Endodermal cell (in vitro differentiated cells): ENCODE measurements around the gene SLC25A48. TPM values are rescaled to one million over a fixed set of nuclear protein-coding genes. Genes with fewer than 3 reads are reported as not detected.

Experiments used
- DNase-seq: peaks from one replicate; pipeline ENCODE4 v3.0.0-alpha.2; 2017
- H3K27ac ChIP-seq: 2 replicates; pipeline ENCODE4 v1.5.1; 2013; ENCODE audit warnings: mild to moderate bottlenecking, low read depth, low read length, moderate library complexity
- H3K27me3 ChIP-seq: 2 replicates; pipeline ENCODE4 v1.6.1; 2013; ENCODE audit warnings: mild to moderate bottlenecking, low read length, moderate library complexity; ENCODE audit not compliant: insufficient read depth, control insufficient read depth, poor library complexity, severe bottlenecking
- H3K36me3 ChIP-seq: 2 replicates; pipeline ENCODE4 v1.7.0; 2013; ENCODE audit warnings: mild to moderate bottlenecking, low read length, moderate library complexity; ENCODE audit not compliant: control insufficient read depth, insufficient read depth
- H3K4me1 ChIP-seq: one replicate; pipeline ENCODE4 v1.7.0; 2013; ENCODE audit warnings: low read length; ENCODE audit not compliant: control insufficient read depth, insufficient read depth
- H3K4me3 ChIP-seq: 2 replicates; pipeline ENCODE4 v1.5.1; 2013; ENCODE audit warnings: mild to moderate bottlenecking, low read length, moderate library complexity
- H3K9ac ChIP-seq: 2 replicates; pipeline ENCODE4 v1.6.1; 2013; ENCODE audit warnings: mild to moderate bottlenecking, low read length, moderate library complexity; ENCODE audit not compliant: poor library complexity, severe bottlenecking; ENCODE audit errors: extremely low read depth
- H3K9me3 ChIP-seq: 2 replicates; pipeline ENCODE4 v1.6.1; 2013; ENCODE audit warnings: mild to moderate bottlenecking, low read length, moderate library complexity; ENCODE audit not compliant: control insufficient read depth
- H3K27ac Mint-ChIP-seq: 2 replicates; pipeline ENCODE4 v1.8.0; 2020; ENCODE audit warnings: mixed read lengths
- H3K27me3 Mint-ChIP-seq: 2 replicates; pipeline ENCODE4 v1.8.0; 2021; ENCODE audit warnings: mild to moderate bottlenecking, mixed read lengths; ENCODE audit not compliant: insufficient read depth
- H3K36me3 Mint-ChIP-seq: 2 replicates; pipeline ENCODE4 v1.8.0; 2020; ENCODE audit warnings: low read depth, mixed read lengths
- H3K4me1 Mint-ChIP-seq: 2 replicates; pipeline ENCODE4 v1.8.0; 2020; ENCODE audit warnings: mixed read lengths
- H3K4me3 Mint-ChIP-seq: 2 replicates; pipeline ENCODE4 v1.8.0; 2020; ENCODE audit warnings: mild to moderate bottlenecking, moderate library complexity, mixed read lengths
- H3K9me3 Mint-ChIP-seq: 2 replicates; pipeline ENCODE4 v1.8.0; 2020; ENCODE audit warnings: mild to moderate bottlenecking, mixed read lengths
- WGBS, 2 experiments: methylation state at CpG; one replicate each; pipeline versions ENCODE4 v1.1.5 to v1.1.7; 2013; ENCODE audit warnings: missing lambda C conversion rate in 2 of 2, mixed read lengths in 1 of 2; ENCODE audit not compliant: insufficient coverage in 1 of 2, insufficient read length in 1 of 2; 5-methylcytosine and 5-hydroxymethylcytosine counted together
- total RNA-seq, 2 donors: library from RNA; stranded (reverse); fragmentation: NEBNext Ultra II Directional in 1 of 2; extraction: Animal tissue kit (Norgen Biotek cat#: 25700) in 1 of 2; gene quantifications; 2 replicates in 1 of 2; 3 replicates in 1 of 2; pipeline ENCODE4 v1.2.1, GENCODE V29; 2021
- TF ChIP-seq, protein P1 (sequence below): fragments of 200-600 bp; sonication (generic); conservative IDR thresholded peaks from 2 replicates; pipeline ENCODE4 v1.5.0; 2021; ENCODE audit warnings: antibody characterized with exemption, mild to moderate bottlenecking

SLC25A48 gene
- total RNA-seq, 2 donors from 2014 or later: 2.5 to 5.9 TPM

DNA sequence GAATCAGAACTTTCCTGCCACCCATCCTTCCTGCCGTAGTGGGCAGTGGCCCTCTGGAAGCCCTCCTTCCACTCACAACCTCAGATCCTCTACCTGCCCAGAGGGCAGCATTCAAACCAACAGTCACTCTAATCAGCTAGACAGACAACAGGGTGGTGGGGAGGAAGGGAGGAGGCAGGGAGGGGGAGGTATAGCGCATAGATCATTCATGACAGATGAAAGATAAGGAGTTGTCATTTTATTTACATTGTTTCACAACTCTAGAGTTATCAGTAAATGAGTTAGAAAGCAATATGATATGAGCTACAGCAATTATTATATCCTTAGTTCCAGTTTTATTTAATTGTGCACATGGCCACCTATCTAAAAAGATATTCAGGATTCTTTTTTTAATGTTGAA, 60.3 kb downstream of the SLC25A48 start:
- no peaks in the 10 kb centered on the region for H3K4me1 ChIP-seq
- 100% methylated on average over 1 of the region's 2 CpGs for WGBS, 2 experiments
- peaks cover 7% of the 10 kb centered on the region for H3K4me1 Mint-ChIP-seq
- no peak for DNase-seq
- H3K36me3 Mint-ChIP-seq: no peaks in the 10 kb centered on the region
- no peaks in the 10 kb centered on the region for H3K9me3 Mint-ChIP-seq
- no peak overlapping the region for H3K4me3 Mint-ChIP-seq
- H3K4me3 ChIP-seq: no peak overlapping the region
- H3K36me3 ChIP-seq: no peaks in the 10 kb centered on the region
- no peak overlapping the region for H3K27ac ChIP-seq
- TF ChIP-seq, protein P1, sequence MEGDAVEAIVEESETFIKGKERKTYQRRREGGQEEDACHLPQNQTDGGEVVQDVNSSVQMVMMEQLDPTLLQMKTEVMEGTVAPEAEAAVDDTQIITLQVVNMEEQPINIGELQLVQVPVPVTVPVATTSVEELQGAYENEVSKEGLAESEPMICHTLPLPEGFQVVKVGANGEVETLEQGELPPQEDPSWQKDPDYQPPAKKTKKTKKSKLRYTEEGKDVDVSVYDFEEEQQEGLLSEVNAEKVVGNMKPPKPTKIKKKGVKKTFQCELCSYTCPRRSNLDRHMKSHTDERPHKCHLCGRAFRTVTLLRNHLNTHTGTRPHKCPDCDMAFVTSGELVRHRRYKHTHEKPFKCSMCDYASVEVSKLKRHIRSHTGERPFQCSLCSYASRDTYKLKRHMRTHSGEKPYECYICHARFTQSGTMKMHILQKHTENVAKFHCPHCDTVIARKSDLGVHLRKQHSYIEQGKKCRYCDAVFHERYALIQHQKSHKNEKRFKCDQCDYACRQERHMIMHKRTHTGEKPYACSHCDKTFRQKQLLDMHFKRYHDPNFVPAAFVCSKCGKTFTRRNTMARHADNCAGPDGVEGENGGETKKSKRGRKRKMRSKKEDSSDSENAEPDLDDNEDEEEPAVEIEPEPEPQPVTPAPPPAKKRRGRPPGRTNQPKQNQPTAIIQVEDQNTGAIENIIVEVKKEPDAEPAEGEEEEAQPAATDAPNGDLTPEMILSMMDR: no peak
- H3K9ac ChIP-seq: no peak overlapping the region
- no peaks in the 10 kb centered on the region for H3K9me3 ChIP-seq
- H3K27ac Mint-ChIP-seq: no peak overlapping the region
- peaks cover 29% of the 10 kb centered on the region for H3K27me3 Mint-ChIP-seq
- H3K27me3 ChIP-seq: peaks cover 5% of the 10 kb centered on the region

DNA sequence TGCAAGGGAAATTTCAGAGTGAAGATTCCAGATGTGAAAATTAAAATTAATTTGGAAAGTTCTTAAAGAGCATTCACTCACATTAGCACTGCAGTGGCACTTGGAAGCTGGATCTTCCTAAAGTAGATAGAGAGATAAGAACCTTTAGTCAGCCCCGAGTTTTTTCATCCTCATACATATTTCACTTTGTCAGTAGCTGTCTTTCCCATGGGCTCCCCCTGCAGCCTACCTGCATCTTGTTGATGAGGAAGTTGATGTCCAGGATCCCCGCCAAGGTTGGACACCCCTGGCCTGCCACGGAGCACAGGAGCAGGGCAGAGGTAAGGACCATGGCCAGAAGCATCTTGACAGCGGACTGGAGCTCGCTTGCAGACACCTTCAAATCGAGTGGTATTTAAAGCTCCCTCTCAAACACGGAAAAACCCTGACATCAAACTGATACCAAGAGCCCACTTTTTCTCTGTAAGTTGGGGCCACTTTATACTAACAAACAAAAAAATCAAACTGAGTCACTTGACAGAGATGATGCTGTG, 61.1 kb downstream of the SLC25A48 start, which contains the start of gene IL9:
Gene IL9, minus strand, starts transcription at position 368 of the 533 bp plus-strand sequence. Its CDS starts 25 bp downstream, at position 343.
- no peak within 1 kb of the TSS for H3K9ac ChIP-seq
- H3K4me1 ChIP-seq: no peaks in the 10 kb centered on the region
- Mint-ChIP-seq H3K4me3 (no peak within 1 kb of the TSS), H3K27ac (no peak within 1 kb of the TSS), H3K4me1 (peaks cover 7% of the 10 kb centered on the region), H3K36me3 (no peaks in the 10 kb centered on the region), H3K27me3 (peaks cover 27% of the 10 kb centered on the region), H3K9me3 (no peaks in the 10 kb centered on the region)
- no peaks in the 10 kb centered on the region for H3K36me3 ChIP-seq
- TF ChIP-seq, protein P1: peak; percentile 12
- no peaks in the 10 kb centered on the region for H3K9me3 ChIP-seq
- 81 to 100% methylated on average over 1 to 7 of the region's 7 CpGs for WGBS, 2 experiments
- peaks cover 5% of the 10 kb centered on the region for H3K27me3 ChIP-seq
- no peak for DNase-seq
- H3K4me3 ChIP-seq: no peak within 1 kb of the TSS
- H3K27ac ChIP-seq: no peak within 1 kb of the TSS

DNA sequence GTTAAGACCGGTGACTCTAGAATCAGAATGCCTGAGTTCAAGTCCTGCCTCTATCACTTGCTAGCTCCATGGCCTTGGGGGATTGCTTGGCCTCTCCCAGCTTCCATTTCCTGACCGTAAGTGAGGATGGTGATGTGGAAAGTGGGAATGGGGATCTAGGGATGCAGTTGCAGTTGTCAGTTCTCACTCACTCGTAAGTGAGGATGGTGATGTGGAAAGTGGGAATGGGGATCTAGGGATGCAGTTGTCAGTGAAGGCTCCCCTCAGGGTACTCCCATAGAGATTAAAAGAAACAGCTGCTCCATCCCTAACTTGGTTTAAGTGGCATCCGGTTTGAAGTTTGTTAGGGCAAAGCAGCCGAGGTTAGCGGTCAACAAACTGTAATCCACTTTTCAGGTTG, 64.2 kb downstream of the SLC25A48 start:
- Mint-ChIP-seq H3K4me1 (peaks cover 6% of the 10 kb centered on the region), H3K36me3 (no peaks in the 10 kb centered on the region), H3K4me3 (no peak overlapping the region), H3K9me3 (no peaks in the 10 kb centered on the region), H3K27me3 (peaks cover 36% of the 10 kb centered on the region), H3K27ac (no peak overlapping the region)
- Histone ChIP-seq H3K9me3 (no peaks in the 10 kb centered on the region), H3K36me3 (no peaks in the 10 kb centered on the region), H3K27ac (no peak overlapping the region), H3K9ac (no peak overlapping the region), H3K4me1 (no peaks in the 10 kb centered on the region), H3K4me3 (no peak overlapping the region), H3K27me3 (peaks cover 5% of the 10 kb centered on the region)
- 85 to 89% methylated on average over 4 to 6 of the region's 6 CpGs for WGBS, 2 experiments
- TF ChIP-seq, protein P1: no peak
- DNase-seq: no peak
